Left renal pelvis (tissue), 4 donors: ENCODE results near the gene ARID4B. TPM values are rescaled to one million over a fixed set of nuclear protein-coding genes. Genes with fewer than 3 reads are reported as not detected.

Experiments
- DNase-seq, 4 donors: peaks; one replicate each; pipeline ENCODE4 v3.0.0-alpha.2; 2013; ENCODE audit warnings: low read depth in 4 of 4, low spot score in 3 of 4
- polyA plus RNA-seq, 4 donors: library from polyadenylated mRNA; unstranded; fragments of 120-200 nt; gene quantifications; one replicate each; pipeline ENCODE4 v1.2.1, GENCODE V29; 2013; ENCODE audit not compliant: insufficient read length in 4 of 4

ARID4B gene
- polyA plus RNA-seq, 4 donors, result 42.6 to 57.0 (median 49.4) TPM

DNA sequence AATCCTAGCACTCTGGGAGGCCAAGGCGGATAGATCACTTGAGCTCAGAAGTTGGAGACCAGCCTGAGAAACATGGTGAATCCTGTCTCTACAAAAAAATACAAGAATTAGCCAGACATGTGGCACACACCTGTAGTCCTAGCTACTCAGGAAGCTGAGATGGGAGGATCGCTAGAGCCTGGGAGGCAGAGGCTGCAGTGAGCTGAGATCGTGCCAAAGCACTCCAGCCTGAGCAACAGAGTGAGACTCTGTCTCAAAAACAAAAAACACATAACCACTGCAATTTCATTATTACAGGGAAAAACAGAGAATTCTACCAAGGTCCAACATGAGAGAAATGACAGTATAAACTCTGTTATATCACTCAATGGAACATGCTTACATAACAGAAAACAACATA, 194.9 kb downstream of the ARID4B start:
- DNase-seq, result no peak

GRCh38 chr1:235131961-235132360, 196.0 kb downstream of the ARID4B start:
- DNase-seq, result no peak

GRCh38 chr1:235130766-235131270, 197.2 kb downstream of the ARID4B start:
- DNase-seq, result no peak

DNA sequence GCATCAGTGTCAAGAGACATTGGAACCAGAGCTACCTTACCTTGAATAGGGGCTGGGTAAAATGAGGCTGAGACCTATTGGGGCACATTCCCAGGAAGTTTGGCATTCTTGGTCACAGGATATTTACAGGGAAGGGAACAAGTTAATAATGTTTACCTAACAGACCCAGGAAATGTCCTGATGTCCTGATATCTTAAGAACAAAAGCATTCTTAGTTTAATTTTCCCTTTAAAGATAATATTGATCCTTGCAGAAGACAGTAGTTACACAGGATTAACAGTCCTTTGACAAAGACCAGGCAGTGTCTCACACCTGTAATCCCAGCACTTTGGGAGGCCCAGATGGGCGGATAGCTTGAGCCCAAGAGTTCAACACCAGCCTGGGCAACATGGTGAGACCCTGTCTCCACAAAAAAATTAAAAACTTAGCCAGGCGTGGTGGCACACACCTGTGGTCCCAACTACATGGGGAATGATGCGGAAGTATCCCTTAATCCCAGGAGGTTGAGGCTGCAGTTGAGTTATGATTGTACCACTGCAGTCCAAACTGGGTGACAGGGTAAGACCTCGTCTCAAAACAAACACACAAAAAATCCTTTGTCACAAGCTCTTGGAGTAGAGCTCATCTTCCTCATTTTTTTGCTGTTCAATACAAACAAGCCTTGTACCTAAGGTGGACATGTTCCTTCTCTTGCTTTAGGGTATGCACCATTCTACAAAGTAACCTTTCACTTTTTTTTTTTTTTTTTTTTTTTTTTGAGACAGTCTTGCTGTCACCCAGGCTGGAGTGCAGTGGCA, 198.0 kb downstream of the ARID4B start:
- DNase-seq, result no peak

DNA sequence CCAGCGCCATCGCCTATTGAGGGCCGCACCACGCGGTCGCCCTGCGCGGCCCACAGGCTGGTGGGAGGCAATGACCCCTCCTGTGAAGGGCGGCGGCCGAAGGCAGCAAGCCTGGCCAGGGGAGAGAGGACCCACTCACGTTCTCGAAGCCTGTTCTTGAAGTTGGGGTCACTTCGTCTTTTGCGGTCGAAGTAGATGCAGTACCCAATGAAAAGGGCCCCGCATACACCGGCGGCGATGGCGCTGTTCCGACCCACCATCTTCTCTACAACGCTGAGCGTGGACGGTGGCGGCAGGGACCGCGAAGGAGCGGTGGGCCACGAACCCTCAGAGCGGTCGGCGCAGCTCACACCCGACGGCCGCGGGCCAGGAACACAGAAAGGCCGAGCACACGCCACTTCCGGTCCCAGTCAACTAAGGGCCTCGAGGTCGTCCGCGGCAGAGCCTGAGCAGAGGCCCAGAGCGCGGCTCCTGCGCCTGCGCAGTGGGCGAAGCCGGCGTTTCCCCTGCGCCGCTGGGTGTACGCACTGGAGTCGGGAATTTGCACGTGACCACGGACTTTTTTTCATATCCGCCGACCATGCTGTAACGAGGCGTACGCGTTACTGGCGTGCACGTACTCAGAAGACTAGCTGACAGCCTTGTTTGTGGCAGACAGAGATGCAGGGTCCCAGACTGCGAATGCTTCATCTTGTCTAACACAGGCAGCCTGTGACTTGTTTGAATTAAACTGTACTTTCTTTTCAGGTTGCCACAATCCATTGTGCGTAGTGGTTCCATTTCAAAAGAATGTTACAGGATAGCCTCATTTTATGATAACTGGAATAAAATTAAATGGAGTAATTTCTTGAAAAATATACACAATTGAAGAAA, 199.3 kb downstream of the ARID4B start, which contains the start of gene TOMM20:
TSS of gene TOMM20 (minus strand) at position 382 of the 873 bp plus-strand sequence. CDS start at position 260, 122 bp downstream.
- DNase-seq, result peak; percentile 94 to 97 (median 96)

GRCh38 chr1:235127732-235128455, 200.1 kb downstream of the ARID4B start:
- DNase-seq, result no peak

- no peak for DNase-seq
These were observed 200.8 kb downstream of the ARID4B start for GRCh38 chr1:235127203-235127602.

GRCh38 chr1:235124665-235125064, 203.3 kb downstream of the ARID4B start:
- DNase-seq, result no peak

DNA sequence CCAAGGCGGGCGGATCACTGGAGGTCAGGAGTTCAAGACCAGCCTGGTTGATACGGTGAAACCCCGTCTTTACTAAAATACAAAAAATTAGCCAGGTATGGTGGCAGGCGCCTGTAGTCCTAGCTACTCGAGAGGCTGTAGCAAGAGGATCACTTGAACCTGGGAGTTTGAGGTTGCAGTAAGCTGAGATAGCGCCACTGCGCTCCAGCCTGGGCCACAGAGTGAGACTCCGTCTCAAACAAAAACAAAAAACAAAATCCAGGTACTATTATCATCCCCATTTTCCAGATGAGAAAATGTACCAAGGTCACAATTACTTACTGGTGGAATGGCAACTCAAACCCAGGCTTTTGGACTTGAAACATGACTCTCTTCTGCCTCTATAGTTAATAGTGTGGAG, 203.9 kb downstream of the ARID4B start:
- no peak for DNase-seq

DNA sequence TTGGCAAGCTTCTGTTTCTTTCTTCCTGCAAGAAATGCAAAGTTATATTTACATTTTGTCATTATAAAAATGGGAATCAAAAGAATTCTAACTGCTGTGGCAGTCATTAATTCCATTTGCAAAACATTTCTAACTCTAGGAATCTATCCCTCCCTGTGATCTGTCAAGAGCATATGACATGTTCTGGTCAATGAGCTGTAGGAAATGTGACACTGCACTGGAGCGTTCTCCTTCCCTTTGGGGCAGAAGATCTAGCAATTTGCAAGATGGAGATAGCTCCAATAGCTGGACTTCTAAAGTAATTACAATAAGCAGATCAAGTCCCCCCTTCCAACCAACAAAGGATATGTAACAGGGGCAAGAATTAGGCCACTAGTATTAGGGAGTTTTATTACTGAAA, 205.6 kb downstream of the ARID4B start:
- no peak for DNase-seq

Other genes starting within 250 kb of the ARID4B start
- gene TOMM20, start 199.3 kb downstream of the ARID4B start, polyA plus RNA-seq, result 100 to 1,000 TPM; 160 to 242 (median 210) TPM
- 10 to 100 TPM; 56.7 to 90.0 (median 77.7) TPM for gene RBM34, start 166.9 kb downstream of the ARID4B start, polyA plus RNA-seq
- 10 to 100 TPM; 54.1 to 66.3 (median 61.1) TPM for gene GGPS1, start 391 bp upstream of the ARID4B start, polyA plus RNA-seq
- 10 to 100 TPM; 46.3 to 68.0 (median 61.1) TPM for gene TBCE, start 39.2 kb upstream of the ARID4B start, polyA plus RNA-seq
- gene B3GALNT2, start 176.3 kb upstream of the ARID4B start, polyA plus RNA-seq, result 10 to 100 TPM; 21.1 to 32.9 (median 24.8) TPM